Activated naive CD4-positive, alpha-beta T cell (primary cell): Measurements from ENCODE around the gene MCF2L2.

Source experiments
- DNase-seq, 4 experiments: peaks; one replicate each; lab custom pipeline; 2025; lab: John Stamatoyannopoulos, UW

The MCF2L2 gene

DNA sequence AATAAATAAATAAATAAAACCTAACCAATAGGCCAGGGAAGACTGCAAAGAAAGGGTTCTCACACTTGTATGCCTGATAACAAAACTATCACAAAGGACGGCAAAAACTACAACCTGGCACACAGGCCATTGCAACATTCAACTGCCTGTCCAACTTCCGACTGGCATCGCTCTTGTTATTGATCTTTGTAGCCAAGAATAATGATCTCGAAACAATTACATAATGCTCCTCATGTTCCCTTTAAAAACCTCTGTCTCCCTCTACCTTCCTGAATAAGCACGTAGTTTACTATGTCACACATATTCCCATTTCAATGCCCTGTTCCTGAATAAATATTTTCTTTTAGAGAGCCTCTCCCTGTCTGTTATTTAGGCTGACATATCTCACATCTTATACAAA lies 101.1 kb downstream of the MCF2L2 start:
- DNase-seq = no peak

DNA sequence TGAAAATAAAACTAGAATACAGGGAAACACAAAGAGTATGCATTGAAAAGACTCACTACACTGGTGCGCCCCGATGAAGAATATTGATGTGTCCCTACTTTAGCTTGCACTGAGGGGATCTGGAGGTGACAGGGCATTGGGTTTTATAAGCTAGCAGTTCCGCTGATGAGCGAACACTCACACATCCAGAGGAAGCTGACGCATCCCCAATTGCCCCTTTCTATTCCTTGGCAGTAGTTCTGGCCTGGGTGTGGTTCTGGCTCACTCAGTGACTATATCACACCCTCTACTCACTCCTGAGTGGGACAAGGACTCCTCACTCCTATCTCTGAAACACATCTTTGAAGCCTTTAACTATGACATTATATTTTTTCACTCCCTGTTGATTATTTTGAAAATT lies 104.3 kb downstream of the MCF2L2 start:
- DNase-seq = no peak

DNA sequence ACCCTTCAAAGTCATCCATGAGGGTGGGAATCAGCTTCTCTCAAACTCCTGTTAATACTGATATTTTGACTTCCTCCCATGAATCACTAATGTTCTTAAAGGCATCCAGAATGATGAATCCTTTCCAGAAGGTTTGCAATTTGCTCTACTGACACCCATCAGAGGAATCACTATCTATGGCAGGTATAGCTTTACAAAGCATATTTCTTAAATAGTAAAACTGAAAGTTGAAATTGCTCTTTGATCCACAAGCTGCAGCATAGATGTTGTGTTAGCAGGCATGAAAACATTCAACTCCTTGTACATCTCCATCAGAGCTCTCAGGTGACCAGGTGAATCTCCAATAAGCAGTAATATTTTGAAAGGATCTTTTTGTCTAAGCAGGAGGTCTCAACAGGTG lies 109.0 kb downstream of the MCF2L2 start:
- DNase-seq = no peak

DNA sequence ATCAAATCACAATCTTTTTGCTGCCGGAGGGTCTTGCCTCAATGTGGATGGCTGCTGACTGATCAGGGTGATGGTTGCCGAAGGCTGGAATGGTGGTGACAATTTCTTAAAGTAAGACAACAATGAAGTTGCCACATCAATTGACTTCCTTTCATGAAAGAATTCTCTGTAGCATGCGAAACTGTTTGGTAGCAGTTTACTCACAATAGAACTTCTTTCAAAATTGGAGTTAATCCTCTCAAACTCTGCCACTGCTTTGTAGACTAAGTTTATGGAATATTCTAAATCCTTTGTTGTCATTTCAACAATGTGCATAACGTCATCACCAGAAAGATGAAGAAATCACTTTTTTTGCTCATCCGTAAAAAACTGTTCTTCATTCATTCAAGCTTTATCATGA lies 109.5 kb downstream of the MCF2L2 start:
- peak in 1 of 4 experiments; percentile 0 for DNase-seq

DNA sequence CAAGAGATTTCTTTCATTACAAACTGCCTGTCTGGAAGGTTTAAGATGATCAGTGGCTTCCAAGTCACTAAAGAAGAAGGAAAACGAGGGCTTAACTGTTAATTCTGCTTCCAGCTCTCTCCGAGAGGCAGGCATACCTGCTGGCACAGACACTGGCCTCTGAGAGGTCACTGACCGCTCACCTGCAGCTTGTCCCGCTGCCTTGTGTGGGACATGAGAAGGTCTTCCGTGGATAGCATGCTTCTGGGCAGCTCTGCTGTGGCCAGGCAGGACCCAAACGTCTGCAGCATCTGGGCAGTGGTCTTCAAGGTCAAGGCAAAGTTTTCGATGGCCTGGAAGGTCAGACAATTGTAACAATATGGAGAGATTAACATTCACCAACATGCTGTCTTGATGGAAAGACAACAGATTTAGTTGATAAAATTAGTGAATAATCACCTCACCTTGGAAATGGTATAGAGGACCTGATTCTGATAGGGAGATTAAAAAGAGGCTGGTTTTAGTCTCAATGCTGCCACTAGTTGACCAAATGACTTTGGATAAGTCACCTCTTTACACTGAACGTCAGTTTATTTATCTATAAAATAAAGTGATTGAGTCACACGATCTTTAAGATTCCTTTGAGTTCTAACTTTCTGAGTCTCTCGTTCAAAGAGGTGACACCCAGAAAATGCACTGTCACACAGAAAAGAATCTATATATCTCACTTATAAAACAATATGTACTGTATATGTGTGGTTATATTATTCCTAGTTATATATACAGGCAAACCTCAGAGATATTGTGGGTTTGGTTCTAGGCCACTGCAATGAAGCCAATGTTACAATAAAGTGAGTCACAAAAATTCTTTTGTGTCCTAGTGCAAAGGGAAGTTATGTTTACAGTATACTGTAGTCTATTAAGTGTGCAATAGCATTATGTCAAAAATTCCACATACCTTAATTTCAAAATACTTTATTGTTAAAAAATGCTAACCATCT lies 110.2 kb downstream of the MCF2L2 start:
- DNase-seq = no peak

DNA sequence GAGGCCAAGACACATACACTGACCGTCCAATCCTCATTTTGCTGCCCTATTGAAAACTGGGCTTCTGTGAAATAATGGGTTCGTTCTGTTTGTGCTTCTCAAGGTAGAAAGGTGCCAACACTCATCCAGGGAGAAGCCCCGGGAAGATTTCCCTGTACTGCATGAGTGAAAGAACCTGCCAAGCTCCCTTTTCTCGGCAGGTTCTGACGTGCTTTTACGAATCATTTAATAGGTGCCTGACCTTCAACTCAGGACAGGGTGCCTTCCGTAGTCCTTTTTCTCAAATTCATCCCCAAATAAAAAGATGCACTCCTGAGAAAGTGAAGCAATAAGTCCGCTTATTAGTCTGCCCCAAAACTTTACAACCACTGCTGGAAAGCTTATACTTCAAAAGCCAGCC lies 111.1 kb downstream of the MCF2L2 start:
- DNase-seq = no peak

DNA sequence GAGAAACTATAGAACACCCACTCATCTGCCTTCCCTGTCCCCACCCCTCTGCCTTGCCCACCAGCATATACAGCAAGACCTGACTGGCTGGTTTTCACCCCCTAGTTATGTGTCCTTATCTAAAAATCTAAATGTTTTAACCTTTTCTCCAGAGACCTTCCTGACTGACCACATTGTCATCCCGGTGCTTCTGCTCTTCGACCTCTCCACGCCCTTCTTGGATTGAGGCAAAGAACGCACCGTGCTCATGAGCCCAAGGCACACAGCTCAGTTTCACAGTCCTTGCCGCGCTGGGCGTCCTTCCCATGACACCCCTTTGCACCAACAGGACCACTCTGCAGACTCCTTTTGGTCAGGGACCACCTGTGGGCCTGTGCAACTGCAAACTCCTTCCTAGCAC lies 112.7 kb downstream of the MCF2L2 start:
- DNase-seq = no peak

DNA sequence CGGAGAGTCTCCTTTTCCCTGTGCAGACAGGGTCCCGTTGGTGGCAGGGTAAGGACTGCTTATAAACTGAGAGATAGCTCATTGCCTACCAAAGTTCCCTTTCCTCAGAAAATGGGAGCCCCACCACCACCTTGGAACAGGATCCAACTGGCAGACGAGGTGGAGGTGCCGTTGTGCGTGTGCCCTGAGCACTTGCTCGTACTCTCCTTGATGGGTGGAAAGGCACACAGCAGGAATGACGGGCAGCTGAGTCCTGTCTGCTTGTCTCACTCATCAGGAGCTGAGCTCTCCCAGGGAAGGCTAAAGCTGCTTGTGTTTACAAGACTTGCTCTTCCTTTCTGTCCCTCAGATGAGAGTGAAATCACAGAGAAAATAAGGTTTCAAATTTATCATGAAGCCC lies 114.7 kb downstream of the MCF2L2 start:
- DNase-seq = no peak

DNA sequence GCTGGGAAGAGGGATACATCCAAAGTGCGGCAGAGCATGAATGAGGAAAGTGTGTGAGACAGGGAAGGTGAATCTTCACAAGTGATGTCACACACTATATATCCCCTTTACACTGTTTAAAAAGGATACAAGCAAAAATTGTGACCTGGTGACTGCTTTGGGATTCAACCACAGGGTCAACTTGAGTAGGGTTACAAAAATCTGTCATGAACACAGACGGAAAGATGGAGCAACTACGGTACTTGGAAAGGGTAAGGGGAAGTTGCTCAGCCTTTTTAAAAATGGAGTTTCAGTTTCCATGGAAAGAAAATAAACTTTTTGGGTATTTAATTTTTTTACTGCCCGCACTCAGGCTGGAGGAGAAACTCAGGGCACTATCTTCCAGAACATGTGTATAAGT lies 115.1 kb downstream of the MCF2L2 start:
- no peak for DNase-seq

DNA sequence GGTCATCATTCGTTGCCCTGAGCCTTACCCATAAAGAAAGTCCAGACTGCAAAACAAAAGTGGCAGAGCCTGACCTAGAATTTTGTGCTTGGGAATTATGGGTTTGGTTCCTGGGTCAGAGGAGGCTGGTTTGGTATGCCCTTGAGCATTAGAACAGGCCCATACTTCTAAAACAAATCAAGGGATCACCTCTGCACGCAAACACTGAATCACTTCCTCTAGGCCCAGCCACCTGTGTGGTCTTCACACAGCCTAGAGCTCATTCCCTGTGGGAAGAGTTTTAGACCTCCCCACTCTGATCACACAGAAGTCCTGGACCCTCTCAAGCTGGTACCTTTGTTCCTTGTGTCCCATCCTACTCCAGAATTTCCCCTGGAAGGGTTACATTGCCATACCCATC lies 116.0 kb downstream of the MCF2L2 start:
- DNase-seq = no peak

DNA sequence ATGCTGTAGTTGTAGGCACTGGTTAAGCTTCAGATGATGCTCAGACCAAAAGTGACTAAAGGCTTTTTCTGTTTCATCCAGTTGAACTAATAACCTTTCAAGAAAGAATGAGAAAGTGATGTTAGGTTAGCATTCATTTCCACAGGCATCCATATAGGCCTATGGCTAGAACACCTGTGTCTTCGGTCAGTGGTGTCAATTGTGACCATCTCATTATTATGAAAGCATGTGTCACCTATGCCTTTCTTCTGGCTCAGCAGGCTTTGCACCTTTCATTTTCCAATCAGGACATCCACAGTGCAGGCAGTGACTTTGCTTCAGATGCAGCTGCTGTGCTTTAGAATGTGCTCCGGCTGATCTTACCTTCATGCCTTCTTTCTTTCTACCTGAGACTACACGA lies 117.5 kb downstream of the MCF2L2 start:
- DNase-seq = no peak

DNA sequence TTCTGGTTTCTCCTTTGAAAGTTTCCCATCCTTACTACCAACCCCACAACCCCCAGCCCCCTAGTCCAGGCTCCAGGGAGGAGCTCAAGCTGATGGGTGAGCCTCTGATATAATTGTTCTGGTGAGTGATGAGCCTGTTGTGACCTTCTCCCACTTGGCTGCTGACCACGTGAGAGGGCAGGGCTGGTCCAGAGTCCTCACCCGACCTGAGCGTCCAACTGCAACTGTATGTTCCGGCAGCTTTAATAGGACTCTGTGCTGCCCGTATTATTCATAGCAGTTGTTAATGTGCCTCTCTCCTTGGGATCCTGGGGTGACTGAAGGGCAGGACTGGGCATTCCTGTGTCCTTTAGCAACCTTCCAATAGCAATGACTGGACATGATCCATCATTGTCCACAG lies 119.1 kb downstream of the MCF2L2 start:
- DNase-seq = no peak

DNA sequence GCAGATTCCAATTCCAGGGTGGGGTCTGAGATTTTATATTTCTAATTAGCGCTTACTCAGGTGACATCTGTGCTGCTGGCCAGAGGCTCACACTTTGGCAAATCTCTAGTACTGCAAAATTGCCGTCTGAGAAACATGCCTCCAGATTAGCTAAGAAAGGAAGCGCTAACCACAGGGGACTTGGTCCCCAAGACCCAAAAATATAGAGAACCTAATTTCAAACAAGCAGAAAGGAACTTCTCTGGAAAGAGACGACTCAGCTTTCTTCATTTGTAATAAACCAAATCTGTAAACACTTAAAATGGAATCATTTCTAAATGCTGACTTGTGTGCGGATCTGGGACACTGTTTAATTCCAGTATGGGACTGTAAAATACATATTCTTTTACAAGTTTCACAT lies 119.7 kb downstream of the MCF2L2 start:
- DNase-seq = no peak

DNA sequence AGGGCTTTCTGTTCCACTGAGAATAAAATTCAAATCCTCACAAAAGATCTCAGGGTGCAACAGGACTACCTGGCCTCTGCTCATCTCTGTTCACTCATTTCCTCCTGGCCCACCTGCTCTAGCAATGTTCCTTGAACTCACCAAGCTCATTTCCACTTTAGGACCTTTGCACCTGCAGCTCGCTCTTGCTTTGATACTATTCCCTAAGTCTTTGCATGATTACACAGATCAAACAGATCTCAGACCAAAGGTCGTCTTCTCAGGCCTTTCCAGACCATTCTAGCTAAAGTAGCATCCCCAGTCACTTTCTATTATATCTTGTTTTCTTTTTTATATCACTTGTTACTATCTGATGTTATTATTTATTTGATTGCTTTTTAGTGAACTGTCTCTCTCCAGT lies 120.7 kb downstream of the MCF2L2 start:
- no peak for DNase-seq

DNA sequence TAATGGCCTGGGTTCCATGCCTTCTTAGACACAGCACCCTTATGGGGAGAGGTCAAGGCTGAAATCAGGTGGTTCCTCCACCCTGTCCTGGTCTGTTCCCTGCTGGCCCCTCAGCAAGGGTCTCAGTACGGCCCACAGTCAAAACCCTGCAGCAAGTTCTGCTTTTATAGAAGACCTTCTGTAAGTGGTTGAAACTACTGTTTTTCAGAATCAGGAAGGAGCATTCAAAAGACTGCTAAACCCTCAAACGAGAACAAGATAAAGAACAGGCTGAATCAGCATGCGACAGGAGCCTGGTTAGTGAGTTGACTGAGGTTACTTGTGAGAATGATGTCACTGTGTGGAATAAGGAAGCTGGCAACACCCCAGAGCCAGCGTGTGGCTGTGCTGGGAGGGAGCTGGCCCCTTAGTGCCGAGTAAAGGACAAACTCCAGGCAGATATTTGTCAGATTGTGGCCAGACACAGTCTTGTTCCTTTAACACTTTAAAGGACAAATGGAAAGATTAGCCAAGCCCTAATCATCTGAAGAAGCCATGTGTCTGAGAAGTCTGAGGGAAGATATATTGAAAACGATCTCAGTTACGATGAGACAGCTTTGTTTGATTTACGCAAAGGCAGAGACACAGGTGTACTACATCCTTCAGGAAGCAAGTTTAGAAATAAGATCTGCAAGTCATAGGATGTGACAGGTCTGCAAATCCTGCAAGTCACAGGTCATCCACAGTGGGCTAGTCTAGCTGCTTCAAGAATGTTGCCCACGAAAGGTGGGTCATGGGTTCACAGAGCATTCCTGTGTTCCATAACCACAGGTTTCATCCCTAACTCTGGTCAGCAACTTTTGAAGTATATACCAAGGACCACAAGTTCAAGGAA lies 121.4 kb downstream of the MCF2L2 start:
- no peak for DNase-seq

DNA sequence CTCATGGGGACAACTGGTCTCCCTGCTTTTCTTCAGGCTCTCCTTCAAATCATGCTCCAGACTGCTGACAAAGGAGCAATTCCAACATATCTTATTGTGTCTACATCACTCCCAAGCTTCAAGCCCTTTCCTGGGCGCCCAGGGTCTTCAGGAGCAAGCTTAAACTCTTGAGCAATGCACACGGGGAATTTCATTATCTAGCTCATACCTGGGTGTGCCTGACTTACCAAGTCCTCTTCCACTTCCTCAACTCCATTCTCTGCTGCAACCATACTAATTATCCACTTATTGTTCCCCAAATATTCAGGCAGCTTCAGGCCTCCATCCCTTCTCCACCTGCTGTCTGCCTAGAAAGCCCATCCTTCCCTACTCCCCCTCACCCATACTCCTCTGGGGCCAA lies 124.7 kb downstream of the MCF2L2 start:
- DNase-seq = no peak

DNA sequence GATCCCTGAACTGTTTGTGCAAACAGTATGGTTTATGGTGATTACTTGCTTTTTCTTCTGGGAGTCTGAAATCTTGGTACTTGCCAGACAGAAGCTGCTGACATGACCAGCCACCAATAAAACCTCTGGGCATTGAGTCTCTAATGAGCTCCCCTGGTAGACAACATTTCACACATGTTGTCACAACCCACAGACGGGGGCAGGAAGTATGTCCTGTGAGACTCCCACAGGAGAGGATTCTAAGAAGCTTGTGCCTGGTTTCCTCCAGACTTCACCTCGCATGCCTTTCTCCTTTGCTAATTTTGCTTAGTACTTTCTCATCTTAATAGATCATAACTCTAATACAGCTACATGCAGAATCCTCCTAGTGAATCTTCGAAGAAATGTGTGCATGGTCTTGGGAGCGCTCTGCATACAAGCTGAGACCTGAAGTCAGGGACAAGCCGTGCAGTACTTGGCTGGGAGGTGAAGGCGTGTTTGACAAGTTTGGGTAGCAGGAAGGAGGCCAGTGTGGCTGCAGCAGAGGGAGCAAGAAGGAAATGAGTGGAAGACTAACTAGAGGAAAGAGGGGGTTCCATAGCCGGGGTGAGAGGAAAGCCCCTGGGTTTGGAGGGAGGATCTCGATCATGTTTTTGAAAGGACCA lies 126.4 kb downstream of the MCF2L2 start:
- DNase-seq = no peak

DNA sequence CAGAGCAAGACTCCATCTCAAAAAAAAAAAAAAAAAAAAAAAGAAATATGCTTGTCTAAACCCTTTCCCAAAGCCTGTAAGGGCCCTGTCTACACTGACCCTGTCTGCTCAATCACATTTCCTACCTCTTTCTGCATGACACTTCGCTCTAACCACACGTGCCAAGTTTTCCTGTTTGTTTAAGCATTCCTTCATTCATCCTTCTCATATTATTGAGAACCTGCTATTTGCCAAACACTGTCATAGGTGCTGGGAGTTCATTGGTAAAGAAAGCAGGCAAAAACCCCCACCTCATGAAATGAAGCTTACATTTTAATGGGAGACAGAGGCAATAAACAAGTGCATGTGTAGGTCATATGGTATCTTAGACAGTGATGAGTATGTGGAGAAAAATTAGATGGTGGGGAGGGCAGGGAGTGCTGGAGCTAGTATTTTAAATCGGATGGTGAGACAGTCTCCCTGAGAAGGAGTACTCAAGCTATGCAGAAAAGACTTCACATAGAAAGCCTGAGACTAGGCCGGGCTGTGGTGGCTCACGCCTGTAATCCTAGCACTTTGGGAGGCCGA lies 127.3 kb downstream of the MCF2L2 start:
- no peak for DNase-seq

DNA sequence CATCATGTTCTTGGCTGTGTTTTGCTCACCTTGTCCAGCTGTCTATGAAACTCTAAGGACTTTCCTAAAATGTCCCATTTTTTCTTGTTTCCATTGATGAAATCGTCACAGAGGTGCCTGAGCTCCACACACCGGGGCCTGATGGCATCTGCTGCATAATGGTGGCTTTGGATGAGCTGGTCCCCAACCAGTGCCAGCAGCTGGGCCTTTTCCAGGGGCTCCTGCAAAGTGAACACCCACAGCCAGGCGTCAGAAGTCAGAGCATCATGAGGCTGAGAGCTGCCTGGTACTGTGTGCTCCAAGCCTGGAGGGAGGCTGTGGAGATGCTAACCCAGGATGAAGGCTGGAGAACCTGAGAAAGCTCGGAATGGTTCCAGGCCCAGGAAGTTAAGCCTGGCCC lies 128.4 kb downstream of the MCF2L2 start:
- DNase-seq = no peak

DNA sequence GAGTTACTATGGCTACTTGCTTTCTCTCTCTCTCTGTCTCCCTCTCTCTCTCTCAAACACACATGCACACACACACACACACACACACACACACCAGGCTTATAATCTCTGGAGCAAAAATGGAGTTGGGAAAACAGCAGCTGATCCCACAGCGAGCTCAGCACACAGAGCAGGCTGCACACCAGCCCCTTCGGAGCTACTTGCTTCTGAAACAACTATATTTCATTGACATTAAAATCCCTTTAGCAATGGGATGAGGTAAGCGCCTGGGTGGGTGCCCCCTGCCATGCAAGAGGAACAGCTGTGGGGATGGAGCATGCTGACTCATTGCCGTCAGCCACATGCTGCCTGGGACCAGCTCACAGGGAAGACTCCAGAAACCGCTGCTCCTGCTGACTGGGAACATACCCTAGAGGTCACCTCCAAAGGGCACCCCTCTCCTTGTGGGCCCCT lies 129.7 kb downstream of the MCF2L2 start:
- DNase-seq = no peak

DNA sequence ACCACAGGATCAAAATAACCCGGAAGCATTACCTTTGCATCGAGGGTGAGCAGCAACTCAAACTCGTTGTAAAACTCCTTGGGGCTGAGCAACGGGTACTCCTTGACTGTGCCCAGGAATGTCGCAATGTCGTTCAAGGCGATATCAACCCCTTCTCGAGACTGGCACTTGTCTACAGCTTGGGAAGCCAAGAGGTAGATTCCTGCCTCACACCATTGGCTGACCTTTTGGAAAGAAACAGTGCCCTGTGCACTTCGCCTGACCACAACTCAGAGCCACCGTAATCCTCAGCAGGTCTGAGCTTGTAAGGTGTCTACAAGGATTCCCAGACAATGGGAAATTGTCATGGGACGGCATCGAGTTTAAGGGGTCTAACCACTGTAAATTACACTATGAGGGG lies 131.5 kb downstream of the MCF2L2 start:
- no peak for DNase-seq

DNA sequence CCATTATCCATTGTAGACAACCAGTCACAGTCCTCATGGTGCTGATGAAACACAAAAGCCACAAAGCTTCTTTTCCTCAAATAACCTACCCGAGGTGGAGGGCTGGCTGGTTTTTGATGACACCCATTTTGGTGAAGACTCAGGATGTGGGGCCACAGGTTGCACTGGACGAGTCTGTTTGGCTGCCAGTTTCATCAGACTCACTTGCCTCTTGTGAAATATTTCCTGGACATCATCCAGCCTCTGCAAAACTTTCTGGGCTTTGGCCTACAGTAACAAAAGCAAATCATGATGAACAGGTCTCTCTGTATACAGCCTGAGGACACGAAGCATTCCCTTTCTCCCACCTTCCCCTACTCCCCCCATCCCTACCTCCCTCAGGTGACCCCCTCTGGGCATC lies 133.2 kb downstream of the MCF2L2 start:
- no peak for DNase-seq
